GM18517 (cell line): ENCODE data around the gene HDAC11.

Source experiments
- ATAC-seq: cut with Tn5 transposase; IDR thresholded peaks from one replicate; pipeline ENCODE4 v1.9.1; 2021; ENCODE audit warnings: mild to moderate bottlenecking, moderate library complexity; ENCODE audit not compliant: unreplicated experiment

Gene HDAC11

GRCh38 chr3:13522236-13522635, 42.1 kb downstream of the HDAC11 start:
- no peak for ATAC-seq

GRCh38 chr3:13524979-13525669, 45.0 kb downstream of the HDAC11 start:
- ATAC-seq, result no peak

DNA sequence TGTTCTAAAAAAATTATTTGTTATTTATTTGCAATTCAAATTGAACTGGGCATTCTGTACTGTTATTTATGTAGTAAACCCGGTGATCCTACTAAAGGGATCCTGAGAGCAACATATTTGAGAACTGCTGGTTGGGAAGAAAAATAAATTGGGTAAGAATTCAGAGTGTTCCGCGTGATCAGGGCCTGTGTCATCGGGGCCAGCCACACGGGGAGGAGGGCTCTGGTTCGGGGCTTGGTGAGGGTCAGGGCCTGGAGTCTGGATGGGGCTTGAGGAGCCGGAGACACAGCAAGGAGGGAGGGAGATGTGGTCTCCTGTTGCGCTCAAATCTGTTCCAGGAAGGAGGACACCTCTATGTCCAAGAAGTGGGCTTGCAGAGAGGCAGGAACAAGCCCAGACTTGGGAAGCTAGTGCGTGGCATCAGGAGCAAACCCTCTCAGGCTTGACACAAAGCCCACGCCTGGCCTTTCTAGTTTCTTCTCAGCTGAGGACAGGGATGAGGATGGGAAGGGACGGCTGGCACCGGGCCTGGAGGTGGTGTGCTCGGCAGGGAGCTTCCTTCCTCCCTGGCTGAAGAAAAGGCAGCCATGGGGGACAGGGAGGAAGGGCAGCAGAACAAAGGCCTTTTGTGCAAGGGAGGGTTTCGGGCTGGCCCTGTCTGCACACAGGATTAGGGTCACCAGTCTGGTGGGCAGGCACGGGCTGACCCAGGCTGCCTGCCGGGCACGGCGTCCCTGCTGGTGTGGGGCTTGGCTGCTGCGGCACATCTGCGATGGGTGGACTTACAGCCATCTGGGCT, 45.9 kb downstream of the HDAC11 start:
- no peak for ATAC-seq

DNA sequence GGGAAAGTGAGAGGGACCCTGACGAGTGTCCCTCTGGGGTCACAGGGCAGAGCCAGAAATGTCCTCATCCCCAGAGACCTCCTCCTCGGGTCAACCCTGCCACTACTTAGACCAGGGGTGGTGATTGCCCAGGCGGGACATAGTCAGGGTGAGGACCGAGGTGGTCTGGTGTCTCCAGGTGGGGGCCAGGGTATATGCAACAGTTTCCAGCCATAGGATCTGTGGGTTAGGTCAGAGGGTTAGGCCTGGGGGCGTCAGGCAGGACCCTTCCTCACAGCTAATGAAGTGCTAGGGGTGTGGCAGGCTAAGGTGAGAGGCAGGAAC, 46.5 kb downstream of the HDAC11 start:
- ATAC-seq, result no peak

GRCh38 chr3:13528217-13528867, 48.2 kb downstream of the HDAC11 start:
- ATAC-seq, result no peak

DNA sequence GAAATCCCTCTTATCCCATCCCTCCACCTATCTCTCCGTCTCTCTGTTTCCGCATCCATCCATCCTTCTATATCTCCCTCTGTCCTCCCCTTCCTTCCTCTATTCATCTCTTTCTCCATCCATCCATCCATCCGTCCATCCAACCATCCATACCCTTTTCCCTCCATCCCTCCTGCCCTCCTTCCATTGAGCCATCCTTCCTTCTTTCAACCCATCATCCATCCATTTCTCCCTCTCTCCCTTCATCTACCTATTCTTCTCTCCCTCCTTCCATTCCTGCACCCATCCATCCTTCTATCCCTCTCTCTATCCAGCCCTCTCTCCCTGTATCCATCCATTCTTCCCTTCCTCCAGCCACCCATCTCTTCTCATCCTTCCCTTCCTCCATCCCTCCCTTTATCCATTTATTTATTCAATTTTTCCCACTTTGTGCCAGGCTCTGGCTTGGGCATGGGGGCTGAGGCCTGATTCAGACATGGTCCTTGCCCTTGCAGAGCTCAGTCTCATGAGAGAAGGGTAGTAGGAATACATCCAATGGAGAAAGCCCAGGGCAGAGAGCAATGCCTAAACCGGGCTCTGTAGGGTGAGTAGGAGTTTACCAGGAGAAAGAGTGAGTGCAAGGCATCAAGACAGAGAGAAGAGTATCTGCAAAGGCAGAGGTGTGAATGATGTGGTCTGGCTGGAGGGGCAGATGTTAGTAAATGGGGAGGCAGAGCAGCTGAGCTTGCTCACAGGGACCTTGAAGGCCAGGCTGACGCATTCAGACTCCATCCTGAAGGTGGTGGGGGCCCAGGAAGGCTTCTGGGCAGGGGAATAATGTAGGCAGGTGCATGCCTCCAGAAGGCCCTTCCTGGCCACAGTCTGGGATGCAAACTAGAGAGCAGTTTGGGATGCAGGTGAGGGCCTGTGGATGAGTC, 49.3 kb downstream of the HDAC11 start:
- ATAC-seq, result no peak

- no peak for ATAC-seq
Observed at GRCh38 chr3:13530241-13531009, 50.3 kb downstream of the HDAC11 start.

GRCh38 chr3:13532085-13532484, 52.0 kb downstream of the HDAC11 start:
- ATAC-seq, result no peak

DNA sequence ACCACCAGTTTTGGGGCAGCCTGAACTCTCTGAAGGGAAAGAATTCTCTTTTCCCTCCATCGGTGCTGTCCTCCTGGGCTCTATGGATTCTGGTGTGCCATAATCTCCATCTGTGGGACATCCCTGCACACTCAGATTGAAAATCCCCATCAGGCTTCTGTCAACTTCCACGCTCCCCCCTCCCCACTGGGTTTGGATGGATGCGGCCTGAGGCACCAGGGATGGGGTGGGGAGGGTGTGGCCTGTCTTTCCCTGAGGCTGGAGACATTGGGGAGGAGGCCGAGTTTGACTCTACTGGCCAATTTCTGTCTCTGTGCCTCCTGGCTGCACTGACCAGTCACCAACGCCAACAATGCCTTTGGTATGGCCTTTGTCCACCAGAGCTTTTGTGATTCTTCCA, 52.5 kb downstream of the HDAC11 start:
- no peak for ATAC-seq

GRCh38 chr3:13533885-13534301, 53.8 kb downstream of the HDAC11 start:
- no peak for ATAC-seq

GRCh38 chr3:13535526-13535875, 55.4 kb downstream of the HDAC11 start:
- ATAC-seq, result no peak

DNA sequence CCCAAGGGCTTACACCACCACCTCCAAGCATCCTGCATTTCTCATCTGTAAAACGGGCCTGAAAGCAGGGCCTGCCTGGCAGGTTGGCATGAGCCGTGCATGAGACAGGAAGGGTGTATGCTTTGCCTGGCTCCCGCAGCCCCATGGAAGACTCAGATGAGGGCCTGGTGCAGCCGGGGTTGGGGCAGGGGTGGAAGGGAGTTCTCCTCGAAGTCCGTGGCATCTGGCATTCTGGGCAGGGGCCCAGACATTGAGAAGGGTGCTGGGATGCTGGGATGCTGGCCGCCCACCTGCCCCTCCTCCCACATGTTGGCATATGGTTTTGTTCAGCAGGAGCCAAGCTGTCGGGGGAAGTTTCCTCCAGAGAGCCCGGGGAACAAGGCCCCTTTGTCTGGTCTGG, 55.8 kb downstream of the HDAC11 start:
- ATAC-seq, result no peak

DNA sequence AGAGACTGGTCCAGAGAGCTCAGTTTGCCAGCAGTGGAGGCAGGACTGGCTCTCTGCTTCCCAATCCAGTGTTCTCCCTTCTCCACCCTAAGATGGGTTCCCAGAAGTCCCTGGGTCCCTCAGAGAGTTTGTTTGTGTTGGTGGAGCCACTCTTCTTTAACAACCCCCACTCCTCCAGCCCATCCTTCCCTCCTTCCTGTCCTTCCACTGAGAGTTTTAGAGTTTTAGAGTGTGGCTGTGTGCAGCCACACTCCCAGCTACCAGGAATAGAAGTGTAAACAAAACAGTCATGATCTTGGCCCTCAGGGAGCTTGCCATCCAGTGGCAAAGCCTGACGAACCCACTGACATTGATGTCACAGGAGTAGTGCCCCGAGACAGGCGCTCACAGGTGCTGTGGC, 56.3 kb downstream of the HDAC11 start:
- ATAC-seq, result no peak

DNA sequence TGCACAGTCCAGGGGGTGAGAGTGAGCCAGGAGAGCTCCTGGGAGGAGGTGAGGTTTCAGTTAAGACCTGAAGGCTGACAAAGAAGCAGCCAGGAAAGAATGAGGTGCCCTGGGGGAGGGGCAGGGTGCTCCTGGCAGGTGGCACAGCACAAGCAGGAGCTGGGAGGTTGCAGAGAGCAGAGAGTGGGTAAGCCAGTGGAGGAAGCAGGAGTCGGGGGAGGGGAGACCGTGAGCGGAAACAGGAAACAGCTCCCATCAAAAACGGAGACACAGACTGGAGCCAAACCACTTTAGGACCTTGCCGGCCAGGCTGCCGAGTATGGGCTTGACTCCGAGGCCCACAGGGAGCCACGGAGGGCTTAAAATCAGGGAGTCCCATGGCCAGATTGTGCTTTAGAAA, 56.7 kb downstream of the HDAC11 start:
- ATAC-seq, result no peak

GRCh38 chr3:13537244-13537908, 57.3 kb downstream of the HDAC11 start:
- no peak for ATAC-seq

DNA sequence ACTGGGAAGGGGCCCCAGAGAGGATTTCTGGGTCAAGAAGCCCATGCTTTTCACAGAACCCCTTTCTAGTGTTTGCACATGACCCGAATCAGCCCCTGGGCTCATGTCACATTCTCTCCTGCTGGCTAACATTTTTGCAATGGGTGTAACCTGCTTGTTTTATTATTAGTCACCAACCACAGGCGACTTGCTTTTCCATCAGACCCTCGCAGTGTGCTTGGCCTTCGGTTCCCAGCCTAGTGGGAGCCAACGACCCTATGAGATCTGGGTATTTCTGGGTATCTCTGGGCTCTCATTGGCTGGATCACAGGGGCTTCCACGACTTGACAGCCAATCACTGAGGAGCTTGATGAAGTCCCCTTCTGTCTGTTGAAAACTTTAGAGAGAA, 57.8 kb downstream of the HDAC11 start:
- no peak for ATAC-seq

- ATAC-seq, result no peak
Observed at GRCh38 chr3:13538520-13539291, 58.6 kb downstream of the HDAC11 start.

DNA sequence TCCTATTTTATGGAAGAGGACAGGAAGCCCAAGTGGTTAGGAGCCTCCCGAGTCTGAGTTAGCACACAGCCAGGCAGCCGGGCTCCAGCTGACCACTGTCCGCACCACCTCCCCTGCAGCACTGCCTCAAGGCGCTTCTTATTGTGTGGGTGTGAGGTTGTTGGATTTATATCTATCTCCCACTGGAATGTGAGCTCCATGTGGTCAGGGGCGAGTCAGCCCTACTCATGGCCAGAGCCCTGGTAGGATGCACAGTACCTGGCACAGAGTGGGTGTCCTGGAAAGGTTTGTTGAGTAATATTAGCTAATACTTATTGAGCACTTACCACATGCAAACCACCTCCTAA, 59.2 kb downstream of the HDAC11 start:
- no peak for ATAC-seq

DNA sequence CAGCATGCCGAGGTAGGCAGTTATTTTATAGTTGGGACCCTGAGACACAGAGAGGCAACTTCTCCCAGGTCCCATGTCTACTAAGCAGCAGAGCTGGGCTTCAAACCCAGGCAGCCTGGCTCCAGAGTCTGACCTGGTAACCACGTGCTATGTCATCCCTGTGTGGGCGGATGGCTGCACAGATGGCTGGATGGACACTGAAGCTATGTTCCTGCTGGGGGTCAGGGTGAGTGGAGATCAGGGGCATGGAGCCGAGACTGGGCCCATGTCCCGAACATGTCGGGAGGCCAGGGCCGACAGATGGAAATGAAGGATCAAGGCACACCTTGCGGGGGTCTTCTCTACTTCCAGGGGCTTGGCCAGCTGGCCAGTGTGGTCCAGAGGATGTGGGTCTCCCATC, 59.6 kb downstream of the HDAC11 start:
- no peak for ATAC-seq
